Astrocyte (in vitro differentiated cells and primary cell): ENCODE results near the gene SPATA31E1. TPM values are rescaled to one million over a fixed set of nuclear protein-coding genes. Genes with fewer than 3 reads are reported as not detected.

ENCODE experiments used
- DNase-seq: peaks from one replicate; pipeline ENCODE4 v3.0.0-alpha.2; 2010; ENCODE audit warnings: low read depth
- FAIRE-seq: peaks from 2 replicates; lab custom pipeline; 2011; peaks lifted over from hg19 to GRCh38; lab: Jason Lieb, UNC
- H2AFZ ChIP-seq: 2 replicates; pipeline ENCODE4 v1.6.0; 2012; ENCODE audit warnings: low read depth, low read length, inconsistent platforms
- H3K27ac ChIP-seq: 2 replicates; pipeline ENCODE4 v1.5.1; 2011; ENCODE audit warnings: low read depth, low read length, inconsistent platforms
- H3K27me3 ChIP-seq: 2 replicates; pipeline ENCODE4 v1.6.0; 2011; ENCODE audit warnings: low read length, inconsistent platforms; ENCODE audit not compliant: insufficient read depth
- H3K36me3 ChIP-seq: 2 replicates; pipeline ENCODE4 v1.5.1; 2011; ENCODE audit warnings: low read length, inconsistent platforms; ENCODE audit not compliant: insufficient read depth
- H3K4me1 ChIP-seq: 2 replicates; pipeline ENCODE4 v1.5.1; 2011; ENCODE audit warnings: low read length, inconsistent platforms; ENCODE audit not compliant: insufficient read depth
- H3K4me2 ChIP-seq: 2 replicates; pipeline ENCODE4 v1.6.0; 2012; ENCODE audit warnings: low read length, inconsistent platforms
- H3K4me3 ChIP-seq: 2 replicates; pipeline ENCODE4 v1.5.1; 2011; ENCODE audit warnings: low read depth, mild to moderate bottlenecking, low read length, inconsistent platforms; ENCODE audit not compliant: insufficient read depth
- H3K79me2 ChIP-seq: 2 replicates; pipeline ENCODE4 v1.6.0; 2012; ENCODE audit warnings: mild to moderate bottlenecking, low read length, inconsistent platforms; ENCODE audit not compliant: insufficient read depth
- H3K9ac ChIP-seq: 2 replicates; pipeline ENCODE4 v1.6.0; 2012; ENCODE audit warnings: mild to moderate bottlenecking, low read length, inconsistent platforms
- H3K9me3 ChIP-seq: 2 replicates; pipeline ENCODE4 v1.5.1; 2012; ENCODE audit warnings: low read depth, mild to moderate bottlenecking, low read length, inconsistent platforms; ENCODE audit not compliant: insufficient read depth
- H4K20me1 ChIP-seq: 2 replicates; pipeline ENCODE4 v1.6.0; 2012; ENCODE audit warnings: low read length, inconsistent platforms; ENCODE audit not compliant: insufficient read depth
- H3K27ac Mint-ChIP-seq: one replicate; pipeline ENCODE4 v1.8.0; 2021; ENCODE audit warnings: mild to moderate bottlenecking, mixed read lengths; ENCODE audit not compliant: unreplicated experiment
- H3K27me3 Mint-ChIP-seq: one replicate; pipeline ENCODE4 v1.8.0; 2021; ENCODE audit warnings: low read depth, mixed read lengths; ENCODE audit not compliant: unreplicated experiment
- H3K36me3 Mint-ChIP-seq: one replicate; pipeline ENCODE4 v1.8.0; 2021; ENCODE audit warnings: low read depth, mixed read lengths; ENCODE audit not compliant: unreplicated experiment
- H3K4me1 Mint-ChIP-seq: one replicate; pipeline ENCODE4 v1.8.0; 2021; ENCODE audit warnings: low read depth, mixed read lengths; ENCODE audit not compliant: unreplicated experiment
- H3K4me3 Mint-ChIP-seq: one replicate; pipeline ENCODE4 v1.8.0; 2021; ENCODE audit warnings: mild to moderate bottlenecking, moderate library complexity, mixed read lengths; ENCODE audit not compliant: unreplicated experiment
- H3K9me3 Mint-ChIP-seq: one replicate; pipeline ENCODE4 v1.8.0; 2021; ENCODE audit warnings: mild to moderate bottlenecking, mixed read lengths; ENCODE audit not compliant: unreplicated experiment
- EZH2 ChIP-seq: IDR thresholded peaks from 2 replicates; pipeline ENCODE4 v1.6.1; 2012; ENCODE audit warnings: mild to moderate bottlenecking, low read length, inconsistent platforms; ENCODE audit not compliant: insufficient read depth
- total RNA-seq: library from RNA; stranded (reverse); gene quantifications from 2 replicates; pipeline ENCODE4 v1.2.1, GENCODE V29; 2021
- TF ChIP-seq, protein P1 (sequence below): IDR thresholded peaks from 2 replicates; pipeline ENCODE4 v1.5.1; 2011; ENCODE audit warnings: low read depth, mild to moderate bottlenecking, inconsistent platforms, low read length, moderate library complexity; ENCODE audit not compliant: insufficient read depth

The SPATA31E1 gene
- total RNA-seq, 1 donor from 2014 or later: not detected

DNA sequence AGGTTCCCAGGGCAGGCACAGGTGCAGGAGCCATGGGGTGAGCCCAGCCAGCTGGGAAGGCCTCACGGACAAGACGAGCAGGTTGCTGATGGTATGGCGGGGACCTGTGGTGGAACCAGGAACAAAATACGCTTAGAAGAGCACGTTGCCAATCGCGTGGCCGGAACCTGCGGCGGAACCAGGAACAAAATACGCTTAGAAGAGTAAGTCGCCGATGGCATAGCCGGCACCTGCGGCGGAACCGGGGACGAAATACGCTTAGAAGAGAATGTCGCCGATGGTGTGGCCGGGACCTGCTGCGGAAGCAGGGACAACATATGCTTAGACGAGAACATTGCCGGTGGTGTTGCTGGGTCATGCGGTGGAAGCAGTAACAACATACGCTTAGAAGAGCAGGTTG is 23.5 kb upstream of the SPATA31E1 start:
- H3K4me3 Mint-ChIP-seq: no peak overlapping the region
- no peak overlapping the region for H3K27ac Mint-ChIP-seq
- no peak for DNase-seq
- H3K9me3 Mint-ChIP-seq: peaks cover 13% of the 10 kb centered on the region
- Histone ChIP-seq H3K4me2 (no peak overlapping the region), H3K79me2 (no peaks in the 10 kb centered on the region), H3K9me3 (no peaks in the 10 kb centered on the region), H2AFZ (no peak overlapping the region), H3K27ac (no peak overlapping the region), H3K27me3 (no peaks in the 10 kb centered on the region), H3K4me1 (peaks cover 13% of the 10 kb centered on the region), H4K20me1 (no peaks in the 10 kb centered on the region), H3K9ac (no peak overlapping the region), H3K36me3 (no peaks in the 10 kb centered on the region), H3K4me3 (no peak overlapping the region)
- no peak for TF ChIP-seq EZH2
- TF ChIP-seq, protein P1, sequence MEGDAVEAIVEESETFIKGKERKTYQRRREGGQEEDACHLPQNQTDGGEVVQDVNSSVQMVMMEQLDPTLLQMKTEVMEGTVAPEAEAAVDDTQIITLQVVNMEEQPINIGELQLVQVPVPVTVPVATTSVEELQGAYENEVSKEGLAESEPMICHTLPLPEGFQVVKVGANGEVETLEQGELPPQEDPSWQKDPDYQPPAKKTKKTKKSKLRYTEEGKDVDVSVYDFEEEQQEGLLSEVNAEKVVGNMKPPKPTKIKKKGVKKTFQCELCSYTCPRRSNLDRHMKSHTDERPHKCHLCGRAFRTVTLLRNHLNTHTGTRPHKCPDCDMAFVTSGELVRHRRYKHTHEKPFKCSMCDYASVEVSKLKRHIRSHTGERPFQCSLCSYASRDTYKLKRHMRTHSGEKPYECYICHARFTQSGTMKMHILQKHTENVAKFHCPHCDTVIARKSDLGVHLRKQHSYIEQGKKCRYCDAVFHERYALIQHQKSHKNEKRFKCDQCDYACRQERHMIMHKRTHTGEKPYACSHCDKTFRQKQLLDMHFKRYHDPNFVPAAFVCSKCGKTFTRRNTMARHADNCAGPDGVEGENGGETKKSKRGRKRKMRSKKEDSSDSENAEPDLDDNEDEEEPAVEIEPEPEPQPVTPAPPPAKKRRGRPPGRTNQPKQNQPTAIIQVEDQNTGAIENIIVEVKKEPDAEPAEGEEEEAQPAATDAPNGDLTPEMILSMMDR: no peak
- no peak for FAIRE-seq
- H3K27me3 Mint-ChIP-seq: peaks cover 2% of the 10 kb centered on the region
- peaks cover 18% of the 10 kb centered on the region for H3K4me1 Mint-ChIP-seq
- H3K36me3 Mint-ChIP-seq: peaks cover 9% of the 10 kb centered on the region

DNA sequence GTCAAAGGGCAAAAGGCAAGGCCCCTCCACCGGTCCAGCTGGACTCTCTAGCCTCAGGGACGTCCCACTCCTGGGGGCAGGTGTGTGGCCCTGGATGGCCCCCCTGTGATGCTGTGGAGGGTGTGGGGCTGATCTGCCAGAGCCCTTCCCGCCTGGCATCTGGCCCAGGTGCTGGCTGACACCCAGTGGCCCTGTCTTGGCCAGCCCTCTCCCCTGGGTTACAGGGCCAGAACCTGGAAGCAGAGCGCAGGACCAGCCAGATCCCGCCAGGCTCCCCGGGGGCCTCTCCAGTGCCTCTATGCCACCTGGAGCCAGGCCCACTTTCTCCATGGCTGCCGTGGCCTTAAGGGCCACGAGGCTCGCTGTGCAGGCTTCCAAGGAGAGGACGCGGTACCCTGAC is 22.9 kb upstream of the SPATA31E1 start:
- no peak overlapping the region for H3K4me3 Mint-ChIP-seq
- Histone ChIP-seq H3K27me3 (no peaks in the 10 kb centered on the region), H2AFZ (no peak overlapping the region), H3K4me3 (no peak overlapping the region), H3K36me3 (no peaks in the 10 kb centered on the region), H3K27ac (no peak overlapping the region), H3K4me1 (peaks cover 13% of the 10 kb centered on the region), H3K9ac (no peak overlapping the region), H3K79me2 (no peaks in the 10 kb centered on the region), H4K20me1 (no peaks in the 10 kb centered on the region), H3K4me2 (no peak overlapping the region), H3K9me3 (no peaks in the 10 kb centered on the region)
- peaks cover 2% of the 10 kb centered on the region for H3K27me3 Mint-ChIP-seq
- peaks cover 18% of the 10 kb centered on the region for H3K4me1 Mint-ChIP-seq
- no peak overlapping the region for H3K27ac Mint-ChIP-seq
- TF ChIP-seq EZH2: no peak
- TF ChIP-seq, protein P1: no peak
- H3K9me3 Mint-ChIP-seq: peaks cover 13% of the 10 kb centered on the region
- no peak for DNase-seq
- FAIRE-seq: no peak
- H3K36me3 Mint-ChIP-seq: peaks cover 9% of the 10 kb centered on the region

DNA sequence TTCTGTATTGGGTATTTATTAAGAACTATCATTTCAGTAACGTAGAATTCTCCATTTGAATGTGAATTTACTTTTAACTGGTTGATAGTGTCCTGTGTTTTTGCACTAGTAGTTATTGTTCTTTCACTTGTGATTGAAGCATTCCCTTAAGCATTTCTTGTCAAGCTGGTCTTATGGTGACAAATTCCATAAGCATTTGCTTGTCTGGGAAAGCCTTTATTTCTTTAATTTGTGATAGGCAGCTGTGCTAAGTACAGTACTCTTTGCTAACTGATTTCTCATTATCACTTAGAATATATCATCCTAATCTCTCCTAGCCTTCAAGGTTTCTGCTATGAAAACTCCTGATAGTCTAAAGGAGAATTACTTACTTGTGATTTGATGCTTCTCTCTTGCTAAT is 21.3 kb upstream of the SPATA31E1 start:
- Histone ChIP-seq H3K4me1 (peaks cover 13% of the 10 kb centered on the region), H3K4me3 (no peak overlapping the region), H2AFZ (no peak overlapping the region), H3K9me3 (no peaks in the 10 kb centered on the region), H3K4me2 (no peak overlapping the region), H3K79me2 (no peaks in the 10 kb centered on the region), H3K27me3 (no peaks in the 10 kb centered on the region), H3K9ac (no peak overlapping the region), H4K20me1 (no peaks in the 10 kb centered on the region), H3K27ac (no peak overlapping the region), H3K36me3 (no peaks in the 10 kb centered on the region)
- Mint-ChIP-seq H3K4me3 (no peak overlapping the region), H3K36me3 (peaks cover 4% of the 10 kb centered on the region), H3K4me1 (peaks cover 17% of the 10 kb centered on the region), H3K9me3 (peaks cover 11% of the 10 kb centered on the region), H3K27ac (no peak overlapping the region), H3K27me3 (no peaks in the 10 kb centered on the region)
- FAIRE-seq: no peak
- TF ChIP-seq EZH2: no peak
- DNase-seq: no peak
